HG02763 (cell line): ENCODE data around the gene KRT72.

Experiments used
- ATAC-seq: cut with Tn5 transposase; IDR thresholded peaks from one replicate; pipeline ENCODE4 v1.9.1; 2021; ENCODE audit warnings: mild to moderate bottlenecking, moderate library complexity; ENCODE audit not compliant: unreplicated experiment

Gene KRT72

GRCh38 chr12:52600941-52601481 is at the start of gene KRT72:
KRT72 (minus strand) TSS chr12:52601463; CDS start chr12:52601452, 11 bp downstream.
- no peak for ATAC-seq

- ATAC-seq: no peak
Measured at GRCh38 chr12:52650520-52651081, 49.3 kb upstream of the KRT72 start.

GRCh38 chr12:52649066-52649465 is 47.8 kb upstream of the KRT72 start:
- no peak for ATAC-seq

- ATAC-seq: no peak
Measured at GRCh38 chr12:52648012-52648550, 46.8 kb upstream of the KRT72 start.

- ATAC-seq: no peak
Measured at GRCh38 chr12:52647601-52648000, 46.3 kb upstream of the KRT72 start.

- no peak for ATAC-seq
Measured at GRCh38 chr12:52646613-52647012, 45.4 kb upstream of the KRT72 start.

GRCh38 chr12:52645982-52646381 is 44.7 kb upstream of the KRT72 start:
- no peak for ATAC-seq

- ATAC-seq: no peak
Measured at GRCh38 chr12:52645120-52645761, 44.0 kb upstream of the KRT72 start.

GRCh38 chr12:52644078-52644415 is 42.8 kb upstream of the KRT72 start:
- no peak for ATAC-seq

- no peak for ATAC-seq
Measured at GRCh38 chr12:52643233-52644077, 42.2 kb upstream of the KRT72 start.

- no peak for ATAC-seq
Measured at GRCh38 chr12:52641468-52641867, 40.2 kb upstream of the KRT72 start.

- no peak for ATAC-seq
Measured at GRCh38 chr12:52637299-52637698, 36.0 kb upstream of the KRT72 start.

- no peak for ATAC-seq
Measured at GRCh38 chr12:52636592-52637258, 35.5 kb upstream of the KRT72 start.

- ATAC-seq: no peak
Measured at GRCh38 chr12:52636189-52636588, 34.9 kb upstream of the KRT72 start.

- ATAC-seq: no peak
Measured at GRCh38 chr12:52634266-52635056, 33.2 kb upstream of the KRT72 start.

- no peak for ATAC-seq
Measured at GRCh38 chr12:52633383-52633782, 32.1 kb upstream of the KRT72 start.

GRCh38 chr12:52632656-52633055 is 31.4 kb upstream of the KRT72 start:
- ATAC-seq: no peak

- no peak for ATAC-seq
Measured at GRCh38 chr12:52631676-52632459, 30.6 kb upstream of the KRT72 start.

GRCh38 chr12:52631264-52631663 is 30.0 kb upstream of the KRT72 start:
- no peak for ATAC-seq
